ENCODE results near the gene EIF2B4. TPM values are rescaled to one million over a fixed set of nuclear protein-coding genes. Genes with fewer than 3 reads are reported as not detected.
A peak's percentile ranks its signal among the peaks of the same experiment; 100 is the strongest.

Gene EIF2B4
- total and polyA plus RNA-seq, 2 of the 13 experiments (the other 11 are each of a cell fraction or from before 2014, with no cell fraction given) = 91.5 to 96.4 TPM

GRCh38 chr2:27320958-27321543, 49.1 kb downstream of the EIF2B4 start:
- no TSS peak for BruUV-seq (replicated peaks)
- peak; percentile 99 for DNase-seq (ENCODE audit: low spot score)
- H3K27ac ChIP-seq (ENCODE audit: extremely low read length, insufficient read depth, low read length) = peak overlapping the region; percentile 91
- H3K9me3 ChIP-seq (ENCODE audit: low read length) = no peaks in the 10 kb centered on the region
- FAIRE-seq = peak; percentile 95
- H3K9ac ChIP-seq (ENCODE audit: insufficient read depth, low read depth, low read length) = peak overlapping the region; percentile 99
- no peaks in the 10 kb centered on the region for H4K20me1 ChIP-seq (ENCODE audit: insufficient read depth, low read length)
- in situ Hi-C loops (cut with HindIII; ENCODE audit: extremely low pct_ligation_motif_present, low pct_unique_long_range_greater_than_20kb) = loop anchor here (5.0 kb wide), 1 partner anchor 51 kb away; the partner anchor contains the start of genes EIF2B4 and SNX17
- intact Hi-C loops (cut with micrococcal nuclease; ENCODE audit: unreplicated experiment) = loop anchor here (1.0 kb wide), 6 partner anchors 18 to 342 kb away; partner anchors contain the start of genes EIF2B4, GTF3C2, SLC4A1AP and SNX17
- H3K4me3 ChIP-seq (replicated peaks in 1 of 3; ENCODE audit: insufficient read depth in 1 of 3, low read depth in 2 of 3, low read length in 3 of 3) = peak overlapping the region; percentile 82 to 86 (median 83)
- H3K79me2 ChIP-seq (ENCODE audit: insufficient read depth, low read length) = peaks cover 25% of the 10 kb centered on the region
- peak overlapping the region; percentile 95 for H3K4me2 ChIP-seq (ENCODE audit: low read depth, low read length)
- peak; percentile 89 for ATAC-seq
- 7% methylated on average over 8 of the region's 8 CpGs for WGBS (ENCODE audit: low lambda C conversion rate)
- peaks cover 0 to 4% of the 10 kb centered on the region in 2 experiments; a peak in 1 of 5 replicates for H3K27me3 ChIP-seq (ENCODE audit: control insufficient read depth in 1 of 2, insufficient read depth in 2 of 2, low read length in 2 of 2)
- CTCF ChIA-PET (ENCODE audit: low intra/inter-chr PET ratio, low total read pairs) = interaction anchor here (0.7 to 1.9 kb wide), 4 partner anchors 18 to 57 kb away, joined by 3 to 15 read pairs (median 6); partner anchors contain the start of genes EIF2B4 and SNX17
- H3K36me3 ChIP-seq (replicated peaks in 1 of 2; ENCODE audit: control insufficient read depth in 1 of 2, insufficient read depth in 2 of 2, low read length in 2 of 2) = peaks cover 0 to 7% of the 10 kb centered on the region in 2 experiments; a peak in 4 of 5 replicates
- H3K4me1 ChIP-seq (ENCODE audit: insufficient read depth, low read length) = peaks cover 41% of the 10 kb centered on the region
- POLR2A ChIA-PET = interaction anchor here (0.6 to 5.0 kb wide), 12 partner anchors 9 to 124 kb away, joined by 3 to 73 read pairs (median 10); partner anchors contain the start of genes EIF2B4, GTF3C2, PPM1G and SNX17
- no peak overlapping the region for H2AFZ ChIP-seq (ENCODE audit: low read length)
- TF ChIP-seq KDM6A (CRISPR knock-in tag; IDR thresholded peaks at IDR 0.05; ENCODE audit: low read depth) (peak; percentile 65), HES4 (CRISPR knock-in tag; IDR thresholded peaks at IDR 0.05; ENCODE audit: borderline replicate concordance) (no peak), CBX1 (IDR thresholded peaks at IDR 0.05; ENCODE audit: low read depth) (peak; percentile 84), ETV5 (CRISPR knock-in tag; IDR thresholded peaks at IDR 0.05; ENCODE audit: borderline replicate concordance) (peak; percentile 88; the same call in 1 of the 2 replicates), ZMAT3 (CRISPR knock-in tag; conservative IDR thresholded peaks at IDR 0.05) (peak; percentile 83; the same call in 1 of the 2 replicates), ZNF552 (CRISPR knock-in tag; IDR thresholded peaks at IDR 0.05; ENCODE audit: borderline replicate concordance) (no peak), MEIS2 (CRISPR knock-in tag; IDR thresholded peaks at IDR 0.05) (peak; percentile 93), NFRKB (IDR thresholded peaks at IDR 0.05) (no peak), DMAP1 (CRISPR knock-in tag; IDR thresholded peaks at IDR 0.05) (peak; percentile 90), ZBTB1 (CRISPR knock-in tag; IDR thresholded peaks at IDR 0.05; ENCODE audit: borderline replicate concordance) (no peak), ZNF367 (CRISPR knock-in tag; IDR thresholded peaks at IDR 0.05; ENCODE audit: borderline replicate concordance) (no peak), ZNF776 (CRISPR knock-in tag; IDR thresholded peaks at IDR 0.05) (no peak), POGK (CRISPR knock-in tag; conservative IDR thresholded peaks at IDR 0.05) (peak; percentile 93), SOX6 (IDR thresholded peaks at IDR 0.05) (no peak), SOX6 (CRISPR knock-in tag; IDR thresholded peaks at IDR 0.05) (peak; percentile 79), ZBTB34 (CRISPR knock-in tag; IDR thresholded peaks at IDR 0.05) (no peak), E2F5 (CRISPR knock-in tag; conservative IDR thresholded peaks at IDR 0.05) (no peak), SSRP1 (CRISPR knock-in tag; IDR thresholded peaks at IDR 0.05) (peak; percentile 85; the same call in 1 of the 2 replicates), MEF2D (CRISPR knock-in tag; IDR thresholded peaks at IDR 0.05) (peak; percentile 78), ELK4 (CRISPR knock-in tag; IDR thresholded peaks at IDR 0.05; ENCODE audit: borderline replicate concordance) (no peak)
